ENCODE data around the gene SLC25A43. TPM values are rescaled to one million over a fixed set of nuclear protein-coding genes. Genes with fewer than 3 reads are reported as not detected.
A peak's percentile ranks its signal among the peaks of the same experiment; 100 is the strongest.

Gene SLC25A43
- total and polyA plus RNA-seq, 3 experiments from 2014 or later = 7.6 to 11.8 (median 10.6) TPM

DNA sequence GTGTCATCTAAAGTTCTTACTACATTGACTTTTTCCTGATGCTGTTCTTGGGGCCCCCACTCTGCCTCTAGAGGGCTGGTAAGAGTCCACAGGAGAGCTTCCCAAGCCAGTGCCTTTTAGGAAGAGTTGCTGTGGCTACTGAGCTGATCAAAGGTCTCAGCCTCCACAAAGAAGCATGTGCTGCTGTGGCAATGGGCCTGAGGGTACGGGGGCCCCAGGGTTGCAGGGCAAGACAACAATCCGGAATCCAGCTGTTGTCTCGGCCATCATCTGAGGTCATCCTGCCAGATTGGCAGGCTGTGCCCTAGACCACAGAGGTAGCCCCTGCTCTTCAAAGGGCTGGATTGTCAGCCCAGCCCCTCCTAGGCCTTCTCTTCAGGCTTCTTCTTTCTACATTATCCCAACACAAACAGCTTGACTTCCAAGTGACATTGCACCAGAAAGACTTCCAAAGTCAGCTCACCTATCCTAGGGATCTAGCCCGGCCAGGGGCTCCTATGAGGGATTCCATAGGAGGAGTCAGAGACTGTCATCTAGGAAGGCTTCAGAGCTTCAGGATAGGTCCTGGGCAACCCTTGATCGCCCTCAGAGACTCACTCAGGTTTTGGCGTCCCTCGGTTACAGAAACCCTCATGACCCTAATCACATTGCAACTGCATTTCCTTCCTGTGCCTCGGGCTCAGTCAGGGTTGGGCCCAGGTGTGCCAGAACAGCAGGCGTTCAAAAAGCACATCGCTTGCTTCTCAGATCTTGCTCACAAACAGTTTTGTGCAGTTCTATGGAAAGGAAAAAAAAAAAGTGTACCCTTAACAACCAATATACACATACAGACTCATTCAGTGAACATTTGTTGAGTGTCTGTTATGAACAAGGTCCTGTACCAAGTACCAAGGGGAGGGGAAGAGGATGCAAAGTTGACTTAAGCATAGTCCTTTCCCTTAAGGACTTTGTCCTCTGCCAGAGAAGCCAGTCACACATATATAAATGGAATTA lies 96.9 kb downstream of the SLC25A43 start:
- H3K9me3 Mint-ChIP-seq = no peaks in the 10 kb centered on the region
- no peaks in the 10 kb centered on the region for H3K36me3 ChIP-seq (ENCODE audit: insufficient read depth, low read length)
- H3K27me3 Mint-ChIP-seq = peaks cover 0 to 11% of the 10 kb centered on the region in 2 donors
- H3K4me3 ChIP-seq (ENCODE audit: low read length) = no peak overlapping the region
- no peaks in the 10 kb centered on the region for H3K36me3 Mint-ChIP-seq
- H3K27ac Mint-ChIP-seq = peak overlapping the region in 5 of 8 donors; percentile 39 to 82 (median 71)
- CTCF ChIA-PET = interaction anchor here (1.3 kb wide), 1 partner anchor 13 kb away, joined by 5 read pairs; no protein-coding TSS in a partner anchor
- peaks cover 5% of the 10 kb centered on the region for H3K4me1 ChIP-seq (ENCODE audit: insufficient read depth, low read length)
- DNase-seq = peak in 1 of 5 donors; percentile 11
- no peaks in the 10 kb centered on the region for H3K27me3 ChIP-seq (ENCODE audit: insufficient read depth, low read length, poor library complexity, severe bottlenecking)
- POLR2A ChIA-PET = no interaction called here
- H3K9me3 ChIP-seq (ENCODE audit: low read length) = no peaks in the 10 kb centered on the region
- no peak overlapping the region for H3K4me3 Mint-ChIP-seq
- H3K4me1 Mint-ChIP-seq = peaks cover 5 to 7% (median 6%) of the 10 kb centered on the region in 3 donors
- H3K27ac ChIP-seq (ENCODE audit: low read depth, low read length) = no peak overlapping the region

DNA sequence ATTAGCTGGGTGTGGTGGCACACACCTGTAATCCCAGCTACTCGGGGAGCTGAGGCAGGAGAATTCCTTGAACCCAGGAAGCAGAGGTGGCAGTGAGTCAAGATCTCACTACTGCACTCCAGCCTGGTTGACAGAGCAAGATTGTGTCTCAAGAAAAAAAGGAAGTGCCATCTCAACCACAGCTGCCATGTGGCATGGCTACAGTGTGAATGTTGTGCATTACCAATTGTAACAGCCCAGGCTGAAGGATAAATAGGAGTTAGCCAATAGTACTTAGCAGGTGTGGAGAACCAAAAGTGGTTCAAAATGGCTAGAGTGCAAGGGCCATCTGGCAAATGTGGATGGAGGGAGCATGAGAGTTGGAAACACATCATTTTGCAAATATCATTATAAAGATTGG lies 98.0 kb downstream of the SLC25A43 start:
- peak overlapping the region in 1 of 8 donors; percentile 33 for H3K27ac Mint-ChIP-seq
- Histone ChIP-seq H3K27me3 (ENCODE audit: insufficient read depth, low read length, poor library complexity, severe bottlenecking) (no peaks in the 10 kb centered on the region), H3K4me1 (ENCODE audit: insufficient read depth, low read length) (peaks cover 12% of the 10 kb centered on the region), H3K4me3 (ENCODE audit: low read length) (no peak overlapping the region), H3K36me3 (ENCODE audit: insufficient read depth, low read length) (no peaks in the 10 kb centered on the region), H3K27ac (ENCODE audit: low read depth, low read length) (no peak overlapping the region), H3K9me3 (ENCODE audit: low read length) (no peaks in the 10 kb centered on the region)
- H3K9me3 Mint-ChIP-seq = no peaks in the 10 kb centered on the region
- no peak for DNase-seq
- H3K36me3 Mint-ChIP-seq = no peaks in the 10 kb centered on the region
- CTCF ChIA-PET = interaction anchor here (1.3 kb wide), 1 partner anchor 14 kb away, joined by 5 read pairs; no protein-coding TSS in a partner anchor
- peaks cover 0 to 8% of the 10 kb centered on the region in 2 donors for H3K27me3 Mint-ChIP-seq
- no peak overlapping the region for H3K4me3 Mint-ChIP-seq
- H3K4me1 Mint-ChIP-seq = peaks cover 6 to 13% (median 12%) of the 10 kb centered on the region in 3 donors
- POLR2A ChIA-PET = no interaction called here

DNA sequence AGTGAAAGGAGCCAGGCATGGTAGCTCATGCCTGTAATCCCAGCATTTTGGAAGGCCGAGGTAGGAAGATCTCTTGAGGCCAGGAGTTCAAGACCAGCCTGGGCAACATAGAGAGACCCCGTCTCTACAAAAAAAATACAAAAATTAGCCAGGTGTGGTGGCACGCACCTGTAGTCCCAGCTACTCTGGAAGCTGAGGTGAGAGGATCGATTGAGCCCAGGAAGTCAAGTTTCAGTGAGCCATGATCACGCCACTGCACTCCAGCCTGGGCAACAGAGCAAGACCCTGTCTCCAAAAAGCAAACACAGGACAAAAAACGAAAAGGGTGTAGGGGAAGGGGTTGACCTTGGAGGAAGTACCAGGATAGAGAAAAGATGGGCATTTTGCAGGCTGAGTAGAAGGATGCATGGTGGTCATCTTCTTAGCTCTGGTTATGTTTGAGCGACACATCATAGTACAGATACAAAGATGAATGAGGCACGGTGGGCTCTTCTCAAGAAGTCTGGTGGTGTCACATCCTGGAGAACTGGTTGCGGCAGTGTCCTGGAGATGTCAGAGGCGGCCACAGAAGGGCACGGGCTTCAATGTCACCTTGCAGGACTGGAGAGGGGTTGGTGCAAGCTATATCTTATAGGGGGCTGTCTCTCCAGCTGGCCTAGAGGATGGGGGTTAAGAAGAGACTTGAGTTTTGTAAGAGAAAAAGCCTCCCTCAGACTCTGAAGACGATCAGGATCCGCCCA lies 101.1 kb downstream of the SLC25A43 start:
- CTCF ChIA-PET = interaction anchor here (1.6 to 2.7 kb wide), 2 partner anchors 12 to 17 kb away, joined by 5 to 7 read pairs; no protein-coding TSS in a partner anchor
- Mint-ChIP-seq H3K4me1 (peaks cover 14 to 22% (median 21%) of the 10 kb centered on the region in 3 donors), H3K27ac (peak overlapping the region in 2 of 8 donors; percentile 51 to 82), H3K27me3 (peaks cover 0 to 8% of the 10 kb centered on the region in 2 donors), H3K4me3 (no peak overlapping the region), H3K9me3 (no peaks in the 10 kb centered on the region), H3K36me3 (no peaks in the 10 kb centered on the region)
- POLR2A ChIA-PET = no interaction called here
- no peaks in the 10 kb centered on the region for H3K27me3 ChIP-seq (ENCODE audit: insufficient read depth, low read length, poor library complexity, severe bottlenecking)
- no peak overlapping the region for H3K4me3 ChIP-seq (ENCODE audit: low read length)
- H3K27ac ChIP-seq (ENCODE audit: low read depth, low read length) = no peak overlapping the region
- no peak for DNase-seq
- no peaks in the 10 kb centered on the region for H3K36me3 ChIP-seq (ENCODE audit: insufficient read depth, low read length)
- peaks cover 18% of the 10 kb centered on the region for H3K4me1 ChIP-seq (ENCODE audit: insufficient read depth, low read length)
- no peaks in the 10 kb centered on the region for H3K9me3 ChIP-seq (ENCODE audit: low read length)

DNA sequence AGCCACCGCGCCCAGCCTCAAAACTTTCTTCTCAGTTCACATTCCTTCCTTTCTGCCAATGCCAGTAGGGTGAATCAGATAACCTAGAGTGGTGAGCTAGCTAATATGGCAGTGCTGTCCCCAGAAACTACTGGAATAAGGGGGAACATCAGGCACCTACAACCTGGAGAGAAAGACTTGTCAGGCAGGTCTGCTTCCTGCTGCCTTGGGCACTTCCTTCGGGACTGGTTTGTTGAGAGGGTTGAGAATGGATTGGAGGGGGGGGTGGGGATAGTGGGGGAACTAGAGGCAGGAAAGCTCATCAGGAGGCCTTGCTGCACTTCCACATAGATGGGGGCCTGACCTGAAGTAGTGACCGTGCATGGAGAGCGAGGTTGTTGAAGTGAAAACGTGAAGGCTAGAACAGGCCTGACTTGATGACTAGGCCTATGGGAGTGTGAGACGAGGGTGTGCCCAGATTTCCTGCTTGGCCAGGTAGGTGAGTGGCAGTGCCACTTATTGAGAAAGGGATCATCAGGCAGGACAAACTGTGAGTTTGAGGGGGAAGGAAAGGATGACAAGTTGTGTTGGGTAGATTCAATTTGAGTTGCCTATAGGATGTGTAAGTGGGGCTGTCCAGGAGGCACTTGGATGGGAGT lies 102.5 kb downstream of the SLC25A43 start:
- ChIA-PET POLR2A (no interaction called here), CTCF (no interaction called here)
- H3K27ac ChIP-seq (ENCODE audit: low read depth, low read length) = no peak overlapping the region
- Mint-ChIP-seq H3K27me3 (peaks cover 0 to 4% of the 10 kb centered on the region in 2 donors), H3K4me3 (peak overlapping the region in 1 of 7 donors; percentile 18), H3K9me3 (no peaks in the 10 kb centered on the region), H3K36me3 (no peaks in the 10 kb centered on the region), H3K4me1 (peaks cover 8 to 15% (median 15%) of the 10 kb centered on the region in 3 donors), H3K27ac (peak overlapping the region in 5 of 8 donors; percentile 9 to 73 (median 37))
- DNase-seq = no peak
- H3K9me3 ChIP-seq (ENCODE audit: low read length) = no peaks in the 10 kb centered on the region
- no peaks in the 10 kb centered on the region for H3K27me3 ChIP-seq (ENCODE audit: insufficient read depth, low read length, poor library complexity, severe bottlenecking)
- peaks cover 12% of the 10 kb centered on the region for H3K4me1 ChIP-seq (ENCODE audit: insufficient read depth, low read length)
- H3K4me3 ChIP-seq (ENCODE audit: low read length) = no peak overlapping the region
- H3K36me3 ChIP-seq (ENCODE audit: insufficient read depth, low read length) = no peaks in the 10 kb centered on the region

- H3K4me3 ChIP-seq (ENCODE audit: low read length) = no peak overlapping the region
- ChIA-PET POLR2A (no interaction called here), CTCF (interaction anchor here (0.9 kb wide), 1 partner anchor 13 kb away, joined by 3 read pairs; no protein-coding TSS in a partner anchor)
- H3K27me3 ChIP-seq (ENCODE audit: insufficient read depth, low read length, poor library complexity, severe bottlenecking) = no peaks in the 10 kb centered on the region
- peak in 3 of 5 donors; percentile 34 to 62 (median 51) for DNase-seq
- H3K27me3 Mint-ChIP-seq = peaks cover 0 to 4% of the 10 kb centered on the region in 2 donors
- H3K4me3 Mint-ChIP-seq = peak overlapping the region in 5 of 7 donors; percentile 15 to 55 (median 44)
- H3K9me3 Mint-ChIP-seq = no peaks in the 10 kb centered on the region
- no peaks in the 10 kb centered on the region for H3K36me3 Mint-ChIP-seq
- H3K4me1 Mint-ChIP-seq = peaks cover 8 to 15% (median 15%) of the 10 kb centered on the region in 3 donors
- H3K9me3 ChIP-seq (ENCODE audit: low read length) = no peaks in the 10 kb centered on the region
- peak overlapping the region in 7 of 8 donors; percentile 81 to 94 (median 83) for H3K27ac Mint-ChIP-seq
- no peak overlapping the region for H3K27ac ChIP-seq (ENCODE audit: low read depth, low read length)
- peaks cover 12% of the 10 kb centered on the region for H3K4me1 ChIP-seq (ENCODE audit: insufficient read depth, low read length)
- H3K36me3 ChIP-seq (ENCODE audit: insufficient read depth, low read length) = no peaks in the 10 kb centered on the region
Observed at GRCh38 chrX:119502727-119503483, 103.8 kb downstream of the SLC25A43 start.

- no peak overlapping the region for H3K4me3 ChIP-seq (ENCODE audit: low read length)
- ChIA-PET CTCF (interaction anchor here (0.9 kb wide), 1 partner anchor 14 kb away, joined by 3 read pairs; no protein-coding TSS in a partner anchor), POLR2A (no interaction called here)
- Mint-ChIP-seq H3K9me3 (no peaks in the 10 kb centered on the region), H3K4me1 (peaks cover 8 to 15% (median 15%) of the 10 kb centered on the region in 3 donors), H3K36me3 (no peaks in the 10 kb centered on the region), H3K27me3 (peaks cover 0 to 2% of the 10 kb centered on the region in 2 donors), H3K4me3 (no peak overlapping the region), H3K27ac (no peak overlapping the region)
- no peak overlapping the region for H3K27ac ChIP-seq (ENCODE audit: low read depth, low read length)
- H3K9me3 ChIP-seq (ENCODE audit: low read length) = no peaks in the 10 kb centered on the region
- H3K4me1 ChIP-seq (ENCODE audit: insufficient read depth, low read length) = peaks cover 12% of the 10 kb centered on the region
- no peaks in the 10 kb centered on the region for H3K27me3 ChIP-seq (ENCODE audit: insufficient read depth, low read length, poor library complexity, severe bottlenecking)
- no peak for DNase-seq
- no peaks in the 10 kb centered on the region for H3K36me3 ChIP-seq (ENCODE audit: insufficient read depth, low read length)
Observed at GRCh38 chrX:119503484-119503861, 104.3 kb downstream of the SLC25A43 start.
